ENCODE results near the gene SPRY4.
"Not testable (repeated sequence)": the region's sequence is repeated elsewhere in the genome, so short reads cannot be mapped to it uniquely, and the experiment has no call there.

SPRY4 gene, protein sequence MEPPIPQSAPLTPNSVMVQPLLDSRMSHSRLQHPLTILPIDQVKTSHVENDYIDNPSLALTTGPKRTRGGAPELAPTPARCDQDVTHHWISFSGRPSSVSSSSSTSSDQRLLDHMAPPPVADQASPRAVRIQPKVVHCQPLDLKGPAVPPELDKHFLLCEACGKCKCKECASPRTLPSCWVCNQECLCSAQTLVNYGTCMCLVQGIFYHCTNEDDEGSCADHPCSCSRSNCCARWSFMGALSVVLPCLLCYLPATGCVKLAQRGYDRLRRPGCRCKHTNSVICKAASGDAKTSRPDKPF

DNA sequence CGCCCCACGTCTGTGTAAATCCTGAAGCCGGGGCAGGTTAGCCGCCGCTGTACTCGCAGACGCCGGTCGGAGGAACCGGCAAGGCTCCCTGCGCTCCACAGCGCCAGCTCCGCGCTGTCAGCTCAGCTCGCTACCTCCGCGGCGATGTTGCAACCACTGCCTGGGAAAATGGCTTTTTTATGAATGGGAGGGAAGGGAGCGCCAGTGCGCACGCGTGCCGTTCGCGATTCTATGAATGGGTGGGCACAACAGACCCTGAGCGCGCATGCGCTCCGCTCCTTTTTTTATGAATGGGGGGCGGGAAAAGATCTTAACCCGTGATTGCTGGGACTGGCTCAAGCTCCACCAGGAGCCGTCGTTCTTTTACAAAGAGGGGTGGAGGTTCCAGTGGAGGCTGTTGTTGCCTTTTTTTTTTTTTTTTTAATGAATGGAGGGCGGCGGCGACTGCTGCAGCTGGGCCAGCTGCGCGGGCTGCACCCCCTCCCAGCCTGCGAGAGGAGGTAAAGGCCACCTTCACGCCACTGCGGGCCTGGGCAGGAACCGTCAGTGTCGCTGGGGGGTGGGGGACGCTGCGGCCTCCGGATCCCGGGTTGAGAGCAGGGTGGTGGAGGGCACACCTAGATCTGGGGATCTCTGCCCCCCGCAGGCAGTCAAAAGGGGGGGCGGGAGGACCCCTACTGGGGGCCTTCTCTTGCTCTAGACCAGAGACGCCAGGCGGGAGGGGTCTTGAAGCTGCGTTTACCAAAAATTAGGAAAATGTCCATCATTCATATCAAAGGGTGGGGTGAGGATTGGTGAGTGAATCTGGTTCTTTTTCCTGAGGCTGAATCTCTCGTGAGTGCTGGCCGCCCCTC, at the start of gene SPRY4:
SPRY4 (minus strand) TSS at position 151 of the 854 bp plus-strand sequence. CDS start 9,913 bp downstream, outside the sequence.
- peak; percentile 95 for DNase-seq (ENCODE audit: low spot score)

DNA sequence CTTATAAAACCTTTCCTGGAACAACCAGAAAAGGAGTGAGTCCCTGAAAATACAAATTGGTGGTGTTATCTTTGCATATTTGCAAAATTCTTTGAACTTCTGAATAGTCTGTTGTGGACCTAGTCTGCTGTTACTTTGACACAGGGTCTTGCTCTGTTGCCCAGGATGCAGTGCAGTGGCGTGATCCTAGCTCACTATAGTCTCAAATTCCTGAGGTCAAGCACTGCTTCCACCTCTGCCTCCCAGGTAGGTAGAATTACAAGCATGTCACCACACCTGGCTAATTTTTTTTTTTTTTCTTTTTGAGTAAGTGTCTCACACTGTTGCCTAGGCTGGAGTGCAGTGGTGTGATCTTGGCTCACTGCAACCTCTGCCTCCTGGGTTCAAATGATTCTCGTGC, 43.7 kb upstream of the SPRY4 start:
- DNase-seq (ENCODE audit: low spot score), result no peak

DNA sequence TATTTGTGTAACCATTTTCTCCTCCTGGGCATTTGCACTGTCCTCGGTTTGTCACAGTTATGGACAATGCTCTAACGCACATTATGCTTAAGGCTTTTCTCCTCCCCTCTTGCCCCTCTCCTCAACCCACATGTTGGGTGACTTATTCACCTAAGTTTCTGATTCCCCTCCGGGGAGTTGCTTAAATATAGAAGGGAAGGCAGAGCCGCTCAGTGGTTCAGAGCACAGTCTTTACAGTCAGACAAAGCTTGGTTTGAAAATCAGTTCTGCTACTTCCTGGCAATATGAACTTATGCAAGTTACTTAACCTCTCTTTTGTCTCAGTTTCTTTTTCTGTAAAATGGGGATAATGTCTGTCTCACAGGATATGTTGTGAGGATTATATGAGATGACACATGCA, 41.2 kb upstream of the SPRY4 start:
- DNase-seq (ENCODE audit: low spot score), result no peak

DNA sequence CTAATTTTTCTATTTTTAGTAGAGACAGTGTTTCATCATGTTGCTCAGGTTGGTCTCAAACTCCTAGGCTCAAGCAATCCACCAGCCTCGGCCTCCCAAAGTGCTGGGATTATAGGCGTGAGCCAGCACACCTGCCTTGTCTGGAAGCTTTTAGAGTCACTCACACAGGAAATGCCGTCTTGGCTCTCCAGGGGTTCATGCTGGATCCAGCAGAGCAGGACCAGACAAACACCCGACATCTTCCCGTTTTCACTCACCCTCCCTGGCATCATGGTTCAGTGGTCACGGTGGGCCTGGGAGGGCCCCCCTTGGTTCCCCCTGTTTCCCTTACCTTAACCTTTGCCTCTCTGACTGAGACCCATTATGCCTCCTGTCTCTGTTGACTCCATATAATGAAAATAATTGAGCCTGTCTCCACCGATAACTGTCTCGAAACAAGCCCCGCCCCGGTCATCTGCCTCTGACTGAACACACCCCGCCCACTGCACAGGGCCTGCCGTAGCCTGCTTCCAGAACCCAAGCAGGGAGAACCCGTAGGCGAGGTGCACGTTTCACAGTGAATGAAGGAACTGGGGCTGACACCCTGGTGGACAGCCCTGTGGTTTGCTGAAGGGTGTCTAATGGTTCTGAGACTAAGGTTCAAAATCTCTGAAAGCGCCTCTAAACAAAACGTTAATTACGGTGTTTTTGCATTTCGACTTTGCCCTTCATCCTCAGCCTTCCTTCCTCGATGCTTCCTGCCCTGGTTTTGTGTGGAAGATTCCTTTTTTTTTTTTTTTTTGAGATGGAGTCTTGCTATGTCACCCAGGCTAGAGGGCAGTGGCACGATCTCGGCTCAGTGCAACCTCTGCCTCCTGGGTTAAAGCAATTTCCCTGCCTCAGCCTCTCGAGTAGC, 39.7 kb upstream of the SPRY4 start:
- no peak for DNase-seq (ENCODE audit: low spot score)

DNA sequence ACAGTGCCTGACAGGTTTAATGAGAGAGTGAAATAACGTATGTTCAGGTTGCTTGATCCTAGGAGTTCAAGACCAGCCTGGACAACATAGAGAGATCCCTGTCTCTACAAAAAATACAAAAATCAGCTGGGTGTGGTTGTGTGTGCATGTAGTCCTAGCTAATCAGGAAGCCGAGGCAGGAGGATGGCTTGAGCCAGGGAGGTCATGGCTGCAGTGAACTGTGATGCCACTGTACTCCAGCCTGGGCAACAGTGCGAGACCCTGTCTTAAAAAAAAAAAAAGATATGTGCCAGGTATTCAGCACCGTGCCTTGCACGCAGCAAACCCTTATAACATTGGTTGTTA, 38.8 kb upstream of the SPRY4 start:
- no peak for DNase-seq (ENCODE audit: low spot score)

DNA sequence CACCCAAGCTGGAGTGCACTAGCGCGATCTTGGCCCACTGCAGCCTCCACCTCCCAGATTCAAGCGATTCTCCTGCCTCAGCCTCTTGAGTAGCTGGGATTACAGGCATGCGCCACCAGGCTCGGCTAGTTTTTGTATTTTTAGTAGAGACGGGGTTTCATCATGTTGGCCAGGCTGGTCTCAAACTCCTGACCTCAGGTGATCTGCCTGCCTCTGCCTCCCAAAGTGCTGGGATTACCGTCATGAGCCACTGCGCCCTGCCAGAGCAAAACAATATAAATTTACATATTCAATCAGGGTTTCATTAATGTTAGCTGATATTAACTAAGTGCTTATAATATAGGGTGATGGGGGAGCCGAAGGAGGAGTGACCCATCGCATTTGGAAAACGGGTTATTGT, 37.4 kb upstream of the SPRY4 start:
- not testable (repeated sequence) for DNase-seq (ENCODE audit: low spot score)

DNA sequence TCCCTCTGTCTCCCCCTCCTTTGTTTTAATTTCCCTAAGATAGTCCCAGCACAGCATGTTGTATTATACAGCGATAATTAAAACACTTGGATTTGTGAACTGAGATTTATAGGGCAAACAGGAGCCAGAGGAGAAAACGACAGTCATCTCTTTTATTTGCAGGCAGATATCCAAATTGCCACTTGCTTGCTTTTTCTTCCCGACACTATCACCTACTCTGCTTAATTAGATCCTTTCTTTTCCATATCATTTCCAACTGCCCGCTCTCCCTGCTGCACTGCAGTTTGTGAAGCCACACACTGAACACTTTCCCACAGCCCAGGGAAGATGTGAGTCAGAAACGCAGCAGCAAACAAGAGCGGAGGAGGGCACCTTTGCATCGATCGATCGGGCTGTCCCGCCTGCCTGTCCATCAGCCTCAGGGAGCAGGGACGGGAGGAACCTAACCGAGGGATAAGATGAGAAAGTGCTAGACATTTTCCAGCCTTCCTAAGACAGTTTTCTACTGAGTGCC, 35.8 kb upstream of the SPRY4 start:
- DNase-seq (ENCODE audit: low spot score), result no peak

DNA sequence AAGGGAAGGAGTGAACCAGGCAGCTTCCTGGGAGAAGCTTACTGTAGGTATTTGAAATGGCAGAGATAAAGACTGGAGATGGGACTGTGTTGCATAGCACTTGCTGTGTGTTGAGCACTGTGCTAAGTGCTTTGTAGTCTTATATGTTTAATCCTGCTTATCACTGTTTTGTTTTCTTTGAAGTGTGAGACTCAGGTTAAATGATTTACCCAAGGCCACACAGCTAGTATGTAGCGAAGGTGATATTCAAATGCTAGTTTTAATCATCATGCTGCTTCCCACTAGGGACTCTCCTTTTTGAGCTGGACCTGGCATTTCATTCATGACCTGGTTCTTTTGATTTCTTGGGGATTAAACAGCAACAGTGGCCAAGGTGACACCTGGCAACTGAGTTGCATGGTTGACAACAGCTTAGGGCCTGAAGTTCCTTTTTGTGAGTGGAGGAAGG, 35.3 kb upstream of the SPRY4 start:
- no peak for DNase-seq (ENCODE audit: low spot score)

DNA sequence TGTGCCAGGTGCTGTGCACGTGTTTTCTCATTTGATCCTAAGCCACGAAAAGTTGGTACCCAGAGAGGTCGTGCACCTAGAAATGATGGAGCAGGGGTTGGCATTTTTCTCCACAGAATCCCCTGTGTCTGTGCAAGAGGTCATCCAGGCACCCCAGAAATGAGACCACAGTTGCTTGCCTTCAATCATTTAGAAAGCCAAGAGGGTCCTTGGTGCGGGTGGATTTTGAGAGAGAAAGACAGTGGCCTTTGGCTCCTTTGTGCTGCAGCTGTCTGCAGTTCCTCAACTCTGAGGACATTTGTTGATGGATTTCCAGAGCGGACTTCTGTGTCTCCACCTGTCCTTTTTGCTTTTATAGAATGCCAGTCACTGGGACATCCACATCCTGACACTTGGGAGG, 33.8 kb upstream of the SPRY4 start:
- DNase-seq (ENCODE audit: low spot score), result no peak

DNA sequence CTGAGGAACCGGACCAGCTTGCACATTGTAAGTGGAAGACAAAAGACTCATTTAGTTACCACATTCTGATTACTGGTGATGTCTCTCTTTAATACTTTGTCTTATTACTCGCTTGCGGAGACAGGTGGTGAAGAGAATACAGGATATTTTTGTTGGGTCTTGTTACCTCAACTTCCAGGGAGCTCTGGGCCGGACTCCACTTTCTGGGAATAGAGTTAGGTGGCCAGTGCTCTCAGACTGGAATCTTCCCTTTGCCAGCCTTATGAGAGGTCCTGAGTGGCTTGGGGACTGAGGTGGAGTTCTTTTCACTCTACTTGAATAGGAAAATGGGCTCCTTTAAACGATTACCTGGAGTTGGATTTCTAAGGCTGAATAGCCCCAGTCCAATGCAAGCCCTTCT, 33.3 kb upstream of the SPRY4 start:
- no peak for DNase-seq (ENCODE audit: low spot score)

DNA sequence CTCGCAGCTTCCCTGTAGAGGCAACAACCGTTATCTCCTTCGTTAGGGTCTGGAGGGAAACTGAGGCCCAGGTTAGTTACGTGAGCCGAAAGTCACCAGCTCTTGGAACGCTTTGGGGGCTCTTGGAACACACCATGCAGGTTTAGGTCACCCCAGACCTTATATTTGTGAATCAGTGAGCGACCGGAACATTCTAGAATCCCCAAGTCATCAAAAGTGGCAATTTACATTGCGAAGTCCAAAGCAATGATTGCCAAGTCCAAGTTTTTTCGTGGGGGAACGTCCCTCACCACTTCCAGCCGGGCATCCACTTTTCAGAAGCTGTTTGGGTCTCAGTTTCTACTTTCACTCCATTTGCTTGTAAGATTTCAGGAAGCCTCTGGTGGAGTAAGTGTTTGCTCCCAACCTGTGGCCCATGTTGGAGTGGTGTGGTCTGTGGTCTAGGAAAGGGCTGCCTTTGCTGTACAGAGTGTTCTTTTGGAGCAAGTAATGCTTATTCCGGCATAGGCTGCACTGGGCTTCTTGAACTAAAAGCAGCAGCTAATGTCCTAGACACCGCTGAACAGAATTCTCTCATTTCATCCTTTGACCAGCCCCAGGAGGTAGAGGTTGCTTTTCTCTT, 32.8 kb upstream of the SPRY4 start:
- DNase-seq (ENCODE audit: low spot score), result no peak

DNA sequence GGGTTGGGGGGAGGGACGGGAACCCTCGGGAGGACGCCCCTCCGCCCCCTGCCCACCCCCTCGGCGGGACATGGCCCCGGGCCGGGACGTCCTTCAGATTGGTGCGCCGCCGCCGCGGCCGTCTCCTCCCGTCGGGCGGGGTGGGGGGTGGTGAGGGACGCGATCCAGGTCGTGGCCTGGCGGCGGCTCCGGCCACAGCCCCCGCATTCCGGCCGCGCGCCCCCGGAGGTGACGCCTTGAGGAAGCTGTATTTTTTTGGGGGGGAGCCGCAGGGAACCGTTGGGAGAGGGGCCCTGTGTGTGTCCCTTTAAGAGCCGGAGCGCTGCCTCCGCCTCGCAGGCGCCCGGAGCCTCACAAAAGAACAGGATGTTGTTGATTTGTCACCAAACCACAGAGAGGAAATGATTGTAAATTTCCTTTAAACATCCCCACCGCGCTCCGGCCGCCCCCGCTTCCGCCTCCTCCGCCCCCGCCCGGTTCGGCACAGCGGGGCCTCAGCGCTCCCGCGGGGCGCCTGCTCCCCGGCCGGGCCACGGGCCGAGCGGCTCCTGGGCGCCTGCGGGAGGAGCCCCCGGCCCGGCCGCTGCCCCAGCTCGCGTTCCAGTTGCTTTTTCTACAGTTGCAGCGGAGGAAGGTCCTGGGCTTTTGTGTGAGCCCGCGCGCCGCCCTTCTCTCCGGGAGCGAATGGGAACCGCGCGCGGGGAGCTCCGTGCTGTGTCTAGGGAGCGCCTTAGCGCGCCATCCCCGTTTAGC, 32.1 kb upstream of the SPRY4 start:
- DNase-seq (ENCODE audit: low spot score), result peak; percentile 93

DNA sequence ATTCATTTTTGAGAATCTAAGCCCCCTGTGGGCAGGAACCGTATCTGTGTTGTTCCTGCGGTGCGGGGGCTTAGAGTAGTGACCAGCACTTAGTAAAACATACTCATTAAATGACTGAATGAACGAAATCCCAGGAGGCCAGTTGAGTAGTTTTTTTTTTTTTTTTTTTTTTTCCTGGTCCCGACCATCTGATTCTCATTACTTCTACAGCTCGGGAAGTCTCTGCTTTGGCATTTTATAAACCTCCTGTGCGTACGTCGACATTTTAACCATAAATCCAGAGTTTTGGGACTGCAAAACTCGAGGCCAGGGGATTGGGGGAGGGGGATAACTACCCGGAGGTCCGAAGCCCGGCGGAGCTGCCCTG, 31.5 kb upstream of the SPRY4 start:
- DNase-seq (ENCODE audit: low spot score), result no peak

DNA sequence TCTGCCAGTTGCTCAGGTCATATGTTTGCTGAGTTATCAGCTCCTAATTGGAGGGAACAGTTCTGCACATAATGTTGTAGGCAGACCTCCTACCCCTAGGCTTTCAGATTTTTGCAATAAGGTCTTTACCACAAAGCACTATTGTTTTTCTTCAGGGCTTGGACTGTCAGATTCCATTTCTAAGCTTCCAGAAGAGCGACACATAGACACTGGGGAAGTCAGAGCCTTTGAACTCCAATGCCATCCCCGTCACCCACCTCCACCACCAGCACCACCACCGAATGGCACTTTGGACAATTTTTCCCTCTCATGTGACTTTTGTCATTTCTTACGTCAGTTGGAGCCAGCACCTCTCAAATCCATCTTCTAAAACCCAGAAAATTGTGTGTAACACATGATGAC, 28.3 kb upstream of the SPRY4 start:
- DNase-seq (ENCODE audit: low spot score), result no peak

DNA sequence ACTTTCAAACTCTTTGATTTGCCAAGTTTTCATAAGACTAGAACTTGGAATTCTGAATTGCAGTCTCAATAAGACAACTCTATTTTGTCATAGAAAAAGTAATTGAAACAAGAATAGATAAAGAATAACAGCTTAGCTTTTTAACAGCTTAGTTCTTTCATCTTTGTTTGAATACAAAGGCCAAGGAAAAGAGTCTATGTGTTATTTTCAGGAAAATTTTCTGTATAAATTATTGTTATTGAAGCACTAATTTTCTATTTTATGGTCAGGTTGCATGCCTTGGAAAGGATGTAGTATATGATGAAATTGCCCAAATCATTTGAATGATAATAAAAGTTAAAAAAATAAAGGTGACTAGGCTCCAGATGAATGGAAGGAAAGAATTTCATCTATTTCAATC, 25.2 kb upstream of the SPRY4 start:
- no peak for DNase-seq (ENCODE audit: low spot score)

DNA sequence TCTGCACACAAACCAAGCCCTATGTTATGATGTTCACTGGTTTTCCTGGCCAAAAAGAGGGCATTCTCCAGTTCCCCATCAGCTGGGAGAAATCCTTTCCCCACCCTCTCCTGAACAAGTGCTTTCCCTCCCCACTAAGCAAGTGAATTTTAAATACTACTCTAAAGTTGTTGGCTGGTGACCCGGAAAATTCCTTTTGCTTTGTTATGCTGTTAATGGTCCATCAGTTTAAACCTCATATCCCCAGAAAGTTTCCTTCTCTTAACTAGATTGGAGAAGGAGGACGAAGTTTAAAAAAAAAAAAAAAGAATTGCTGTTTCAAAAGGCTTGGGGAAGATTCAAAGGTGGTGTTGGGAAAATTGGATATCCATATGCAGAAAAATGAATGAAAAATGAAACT, 21.9 kb upstream of the SPRY4 start:
- DNase-seq (ENCODE audit: low spot score), result no peak

DNA sequence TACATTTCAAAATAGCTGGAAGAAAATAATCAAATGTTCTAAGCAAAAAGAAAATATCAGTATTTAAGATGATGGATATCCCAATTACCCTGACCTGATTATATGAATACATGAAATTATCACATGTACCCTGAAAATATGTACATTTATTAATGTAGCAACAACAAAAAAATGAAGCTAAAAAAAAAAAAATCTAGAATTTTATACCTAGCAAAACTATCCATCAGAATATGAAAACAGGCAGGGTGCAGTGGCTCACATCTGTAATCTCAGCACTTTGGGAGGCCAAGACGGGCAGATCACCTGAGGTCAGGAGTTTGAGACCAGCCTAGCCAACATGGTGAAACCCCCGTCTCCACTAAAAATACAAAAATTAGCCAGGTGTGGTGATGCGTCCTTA, 20.1 kb upstream of the SPRY4 start:
- not testable (repeated sequence) for DNase-seq (ENCODE audit: low spot score)

DNA sequence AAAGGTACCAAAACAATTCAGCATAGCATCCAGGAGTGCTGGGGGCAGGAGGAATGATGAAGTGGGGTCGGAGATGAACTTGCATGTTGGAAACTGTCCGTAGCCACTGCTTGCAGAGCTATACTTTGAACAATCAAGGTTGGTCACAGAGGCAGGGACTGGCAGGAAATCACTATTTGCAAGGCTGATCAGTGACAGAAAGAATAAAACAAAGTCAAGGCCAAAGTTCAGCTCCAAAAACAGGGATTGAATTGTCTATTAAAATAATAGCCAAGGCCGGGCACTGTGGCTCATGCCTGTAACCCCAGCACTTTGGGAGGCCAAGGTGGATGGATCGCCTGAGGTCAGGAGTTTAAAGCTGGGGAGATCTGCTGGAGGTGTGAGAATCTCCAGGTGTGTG, 18.7 kb upstream of the SPRY4 start:
- DNase-seq (ENCODE audit: low spot score), result no peak

DNA sequence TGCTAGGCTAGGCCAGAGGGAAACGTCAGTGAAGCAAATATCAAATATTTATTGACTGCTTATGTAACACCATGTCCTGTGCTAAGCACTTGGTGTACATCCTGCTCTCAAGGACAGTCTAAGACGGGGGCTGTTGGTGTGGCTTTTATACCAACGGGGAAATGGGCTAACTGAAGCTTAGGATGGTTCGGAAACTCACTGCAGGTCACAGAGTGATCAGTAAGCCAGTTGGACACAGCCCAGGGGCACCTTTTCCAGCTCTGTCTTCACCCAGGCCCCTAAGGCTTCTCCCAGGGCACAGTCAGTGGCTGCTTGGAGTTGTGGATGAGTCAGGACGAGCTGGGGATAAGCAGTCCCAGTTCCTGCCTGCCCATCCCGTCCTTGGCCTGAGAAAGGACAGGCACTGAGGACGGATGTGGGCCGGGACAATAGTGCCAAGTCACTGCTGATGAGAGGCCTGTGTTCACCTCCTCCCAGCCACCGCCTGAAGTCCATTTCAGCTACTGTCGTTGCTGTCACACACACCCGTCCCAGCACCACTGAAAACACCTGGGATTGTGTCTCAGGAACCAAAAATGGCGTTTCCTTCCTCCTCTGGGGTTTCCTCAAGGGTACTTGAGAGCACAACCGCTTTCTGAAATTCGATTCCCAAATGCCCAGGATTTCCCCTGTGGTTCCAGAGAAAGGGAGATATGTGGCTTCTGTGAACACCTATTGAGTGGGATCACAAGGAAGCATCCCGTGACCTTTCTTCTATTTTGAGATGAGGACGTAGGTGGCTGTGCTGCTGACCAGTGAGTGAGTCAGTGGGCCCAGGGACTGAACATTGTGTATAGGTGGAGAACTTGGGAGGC, 17.5 kb upstream of the SPRY4 start:
- DNase-seq (ENCODE audit: low spot score), result no peak

DNA sequence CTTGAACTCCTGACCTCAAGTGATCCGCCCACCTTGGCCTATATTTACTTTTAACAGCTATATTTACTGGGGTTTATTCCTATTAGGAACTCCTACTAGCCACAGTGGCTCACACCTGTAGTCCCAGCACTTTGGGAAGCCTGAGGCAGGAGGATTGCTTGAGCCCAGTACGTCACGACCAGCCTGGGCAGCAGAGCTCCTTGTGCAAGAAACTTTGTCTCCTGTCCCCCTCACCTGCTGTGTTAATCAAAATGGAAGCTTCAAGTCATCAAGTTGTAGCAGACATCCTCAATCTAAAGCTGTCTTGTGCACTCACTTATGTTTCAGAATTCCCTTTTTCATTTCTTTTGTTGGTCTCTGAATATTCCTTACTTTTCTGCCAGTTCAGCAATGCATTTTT, 15.0 kb upstream of the SPRY4 start:
- DNase-seq (ENCODE audit: low spot score), result no peak
